Glutamatergic neuron (in vitro differentiated cells): ENCODE measurements around the gene SMC6. TPM values are rescaled to one million over a fixed set of nuclear protein-coding genes. Genes with fewer than 3 reads are reported as not detected.

ENCODE experiments used
- DNase-seq: peaks from one replicate; pipeline ENCODE4 v3.0.0; 2022
- H3K27ac Mint-ChIP-seq: one replicate; pipeline ENCODE4 v1.8.0; 2020; ENCODE audit warnings: mild to moderate bottlenecking, mixed read lengths, inconsistent platforms; ENCODE audit not compliant: unreplicated experiment
- H3K27me3 Mint-ChIP-seq: one replicate; pipeline ENCODE4 v1.8.0; 2020; ENCODE audit warnings: mild to moderate bottlenecking, moderate library complexity, mixed read lengths, inconsistent platforms; ENCODE audit not compliant: unreplicated experiment
- H3K36me3 Mint-ChIP-seq: one replicate; pipeline ENCODE4 v1.8.0; 2020; ENCODE audit warnings: mild to moderate bottlenecking, mixed read lengths, inconsistent platforms; ENCODE audit not compliant: unreplicated experiment
- H3K4me1 Mint-ChIP-seq: one replicate; pipeline ENCODE4 v1.8.0; 2020; ENCODE audit warnings: mild to moderate bottlenecking, low read depth, mixed read lengths, inconsistent platforms; ENCODE audit not compliant: unreplicated experiment
- H3K4me3 Mint-ChIP-seq: one replicate; pipeline ENCODE4 v1.8.0; 2020; ENCODE audit warnings: mild to moderate bottlenecking, mixed read lengths, inconsistent platforms; ENCODE audit not compliant: unreplicated experiment
- H3K9me3 Mint-ChIP-seq: one replicate; pipeline ENCODE4 v1.8.0; 2020; ENCODE audit warnings: mild to moderate bottlenecking, moderate library complexity, mixed read lengths, inconsistent platforms; ENCODE audit not compliant: unreplicated experiment
- total RNA-seq: library from RNA; stranded (reverse); fragmentation: NEBNext Ultra II Directional; extraction: Animal tissue kit (Norgen Biotek cat#: 25700); gene quantifications from one replicate; pipeline ENCODE4 v1.2.1, GENCODE V29; 2021; ENCODE audit not compliant: unreplicated experiment
- TF ChIP-seq, protein P1 (sequence below): fragments of 200-600 bp; sonication (generic); IDR thresholded peaks from one replicate; pipeline ENCODE4 v1.5.0; 2021; ENCODE audit not compliant: partially characterized antibody, unreplicated experiment

Gene SMC6
- total RNA-seq, 1 donor from 2014 or later: 61.4 TPM

GRCh38 chr2:17768894-17769293 lies 15.3 kb upstream of the SMC6 start:
- Mint-ChIP-seq H3K27me3 (peaks cover 1% of the 10 kb centered on the region), H3K4me3 (no peak overlapping the region), H3K36me3 (no peaks in the 10 kb centered on the region), H3K9me3 (no peaks in the 10 kb centered on the region), H3K27ac (no peak overlapping the region), H3K4me1 (peaks cover 7% of the 10 kb centered on the region)
- TF ChIP-seq, protein P1, sequence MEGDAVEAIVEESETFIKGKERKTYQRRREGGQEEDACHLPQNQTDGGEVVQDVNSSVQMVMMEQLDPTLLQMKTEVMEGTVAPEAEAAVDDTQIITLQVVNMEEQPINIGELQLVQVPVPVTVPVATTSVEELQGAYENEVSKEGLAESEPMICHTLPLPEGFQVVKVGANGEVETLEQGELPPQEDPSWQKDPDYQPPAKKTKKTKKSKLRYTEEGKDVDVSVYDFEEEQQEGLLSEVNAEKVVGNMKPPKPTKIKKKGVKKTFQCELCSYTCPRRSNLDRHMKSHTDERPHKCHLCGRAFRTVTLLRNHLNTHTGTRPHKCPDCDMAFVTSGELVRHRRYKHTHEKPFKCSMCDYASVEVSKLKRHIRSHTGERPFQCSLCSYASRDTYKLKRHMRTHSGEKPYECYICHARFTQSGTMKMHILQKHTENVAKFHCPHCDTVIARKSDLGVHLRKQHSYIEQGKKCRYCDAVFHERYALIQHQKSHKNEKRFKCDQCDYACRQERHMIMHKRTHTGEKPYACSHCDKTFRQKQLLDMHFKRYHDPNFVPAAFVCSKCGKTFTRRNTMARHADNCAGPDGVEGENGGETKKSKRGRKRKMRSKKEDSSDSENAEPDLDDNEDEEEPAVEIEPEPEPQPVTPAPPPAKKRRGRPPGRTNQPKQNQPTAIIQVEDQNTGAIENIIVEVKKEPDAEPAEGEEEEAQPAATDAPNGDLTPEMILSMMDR: no peak
- DNase-seq: no peak

DNA sequence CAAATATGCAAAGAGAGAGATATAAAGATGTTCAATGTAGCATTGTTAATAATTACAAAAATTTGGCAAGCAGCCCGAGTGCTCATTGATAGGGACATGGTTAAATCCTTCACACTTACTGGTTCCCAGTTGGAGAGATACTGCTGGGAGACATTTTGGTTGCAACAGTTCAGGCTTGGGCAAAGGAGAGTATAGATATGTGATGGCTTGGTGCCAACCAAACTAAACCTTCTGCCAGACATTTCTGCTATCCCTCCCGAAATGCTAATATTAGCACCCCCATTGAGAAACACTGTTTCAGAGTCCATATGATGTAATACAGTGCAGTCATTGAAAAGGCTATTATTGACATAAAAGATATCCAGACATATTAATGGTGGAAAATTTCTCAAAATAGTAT lies 11.8 kb upstream of the SMC6 start:
- Mint-ChIP-seq H3K27ac (no peak overlapping the region), H3K27me3 (peaks cover 1% of the 10 kb centered on the region), H3K9me3 (no peaks in the 10 kb centered on the region), H3K36me3 (no peaks in the 10 kb centered on the region), H3K4me3 (no peak overlapping the region), H3K4me1 (peaks cover 12% of the 10 kb centered on the region)
- DNase-seq: no peak
- TF ChIP-seq, protein P1: no peak

- DNase-seq: no peak
- H3K4me3 Mint-ChIP-seq: no peak overlapping the region
- H3K27ac Mint-ChIP-seq: peak overlapping the region; percentile 40
- H3K9me3 Mint-ChIP-seq: no peaks in the 10 kb centered on the region
- peaks cover 12% of the 10 kb centered on the region for H3K4me1 Mint-ChIP-seq
- TF ChIP-seq, protein P1: no peak
- peaks cover 1% of the 10 kb centered on the region for H3K27me3 Mint-ChIP-seq
- no peaks in the 10 kb centered on the region for H3K36me3 Mint-ChIP-seq
Observed at GRCh38 chr2:17763641-17764333, 10.2 kb upstream of the SMC6 start.

- DNase-seq: no peak
- TF ChIP-seq, protein P1: no peak
- Mint-ChIP-seq H3K27ac (no peak overlapping the region), H3K27me3 (no peaks in the 10 kb centered on the region), H3K36me3 (no peaks in the 10 kb centered on the region), H3K9me3 (no peaks in the 10 kb centered on the region), H3K4me1 (peaks cover 13% of the 10 kb centered on the region), H3K4me3 (no peak overlapping the region)
Observed at GRCh38 chr2:17762451-17762850, 8.8 kb upstream of the SMC6 start.

DNA sequence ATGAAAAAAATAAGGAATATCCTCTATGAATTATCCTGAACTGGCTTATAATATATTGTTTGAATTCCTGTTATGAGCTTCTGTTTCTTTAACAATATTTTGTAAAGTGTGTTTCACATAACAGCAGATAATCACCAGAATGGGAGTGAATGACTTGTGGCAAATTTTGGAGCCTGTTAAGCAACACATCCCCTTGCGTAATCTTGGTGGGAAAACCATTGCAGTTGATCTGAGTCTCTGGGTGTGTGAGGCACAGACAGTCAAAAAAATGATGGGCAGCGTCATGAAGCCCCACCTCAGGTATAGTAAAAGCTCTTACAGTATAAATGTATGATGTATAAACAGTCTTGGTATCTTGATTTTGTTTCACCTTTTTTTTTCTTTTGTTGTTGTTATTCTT lies 6.2 kb upstream of the SMC6 start:
- H3K9me3 Mint-ChIP-seq: peaks cover 1% of the 10 kb centered on the region
- no peak for DNase-seq
- no peak overlapping the region for H3K4me3 Mint-ChIP-seq
- H3K27ac Mint-ChIP-seq: no peak overlapping the region
- TF ChIP-seq, protein P1: no peak
- peaks cover 18% of the 10 kb centered on the region for H3K4me1 Mint-ChIP-seq
- H3K36me3 Mint-ChIP-seq: no peaks in the 10 kb centered on the region
- H3K27me3 Mint-ChIP-seq: no peaks in the 10 kb centered on the region
